GM10266 (cell line): ENCODE data around the gene SERINC5.
"Not testable (repeated sequence)": the region's sequence is repeated elsewhere in the genome, so short reads cannot be mapped to it uniquely, and the experiment has no call there.

ENCODE experiments used
- DNase-seq: peaks from one replicate; pipeline ENCODE4 v3.0.0; 2012; ENCODE audit errors: extremely low spot score
- CTCF ChIP-seq: IDR thresholded peaks from 2 replicates; pipeline ENCODE4 v1.5.1; 2012; ENCODE audit warnings: mild to moderate bottlenecking, low read depth; ENCODE audit not compliant: control insufficient read depth, insufficient read depth; ENCODE audit errors: missing control alignments

SERINC5 gene

GRCh38 chr5:80190960-80191359 is 64.9 kb downstream of the SERINC5 start:
- TF ChIP-seq CTCF, result no peak
- DNase-seq, result no peak

- no peak for DNase-seq
Measured at GRCh38 chr5:80189701-80190100, 66.1 kb downstream of the SERINC5 start.

GRCh38 chr5:80189201-80189600 is 66.6 kb downstream of the SERINC5 start:
- no peak for TF ChIP-seq CTCF
- no peak for DNase-seq

More at GRCh38 chr5:80189701-80190100, 66.1 kb downstream of the SERINC5 start:
- no peak for TF ChIP-seq CTCF

GRCh38 chr5:80187421-80188090 is 68.3 kb downstream of the SERINC5 start:
- DNase-seq, result no peak
- no peak for TF ChIP-seq CTCF

- DNase-seq, result not testable (repeated sequence)
Measured at GRCh38 chr5:80185535-80185934, 70.3 kb downstream of the SERINC5 start.

GRCh38 chr5:80185095-80185494 is 70.8 kb downstream of the SERINC5 start:
- no peak for TF ChIP-seq CTCF
- no peak for DNase-seq

GRCh38 chr5:80184235-80185023 is 71.4 kb downstream of the SERINC5 start:
- no peak for DNase-seq
- TF ChIP-seq CTCF, result no peak

- DNase-seq, result not testable (repeated sequence)
Measured at GRCh38 chr5:80183728-80184234, 72.1 kb downstream of the SERINC5 start.
